IPS-20b (cell line): ENCODE data around the gene NFATC3.

Source experiments
- H3K27ac ChIP-seq: one replicate; pipeline ENCODE4 v1.5.1; 2013; ENCODE audit warnings: low read length
- H3K27me3 ChIP-seq: 2 replicates; pipeline ENCODE4 v1.6.1; 2013; ENCODE audit warnings: mild to moderate bottlenecking, low read length, inconsistent platforms; ENCODE audit not compliant: insufficient read depth
- H3K36me3 ChIP-seq: 2 replicates; pipeline ENCODE4 v1.6.1; 2013; ENCODE audit warnings: low read depth, mild to moderate bottlenecking, inconsistent platforms, low read length, moderate library complexity; ENCODE audit not compliant: insufficient read depth
- H3K4me1 ChIP-seq: 2 replicates; pipeline ENCODE4 v1.6.1; 2013; ENCODE audit warnings: mild to moderate bottlenecking, control low read depth, inconsistent platforms, low read length, moderate library complexity; ENCODE audit not compliant: insufficient read depth
- H3K4me3 ChIP-seq: 2 replicates; pipeline ENCODE4 v1.5.1; 2013; ENCODE audit warnings: mild to moderate bottlenecking, low read length, inconsistent platforms
- H3K9ac ChIP-seq: 2 replicates; pipeline ENCODE4 v1.6.1; 2013; ENCODE audit warnings: low read depth, mild to moderate bottlenecking, inconsistent platforms, low read length, moderate library complexity
- H3K9me3 ChIP-seq: 2 replicates; pipeline ENCODE4 v1.6.1; 2013; ENCODE audit warnings: mild to moderate bottlenecking, low read depth, low read length, inconsistent platforms; ENCODE audit not compliant: insufficient read depth

The NFATC3 gene

DNA sequence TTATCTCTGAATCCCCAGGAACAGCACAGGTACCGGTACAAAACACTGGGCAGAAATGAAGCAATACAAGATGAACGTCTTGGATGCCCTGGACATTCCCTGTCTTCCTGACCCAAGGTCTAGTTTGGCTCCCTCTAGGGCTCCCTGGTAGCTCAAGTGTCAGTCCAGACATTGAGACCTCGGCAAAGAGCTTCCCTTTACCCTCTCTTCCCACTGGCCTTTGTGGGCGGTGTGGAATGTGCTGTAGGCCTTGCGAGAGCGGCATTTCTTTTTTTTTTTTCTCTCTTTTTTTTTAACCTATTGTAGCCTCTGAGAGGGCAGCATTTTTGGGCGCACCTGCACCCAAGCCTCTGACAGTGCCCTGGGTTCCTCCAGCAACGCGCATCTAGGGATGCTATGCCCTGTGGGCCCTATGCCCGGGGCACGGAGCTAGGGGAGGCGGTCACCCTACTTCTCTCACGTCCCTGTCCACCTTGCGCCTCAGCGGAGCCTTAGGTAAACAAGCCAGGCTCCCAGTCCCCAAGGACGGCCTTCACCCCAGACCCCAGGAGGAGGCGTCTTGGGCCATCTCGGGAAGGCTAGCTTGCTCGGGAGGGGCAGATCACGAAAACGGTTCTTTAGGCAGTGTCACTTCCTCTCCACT is 1.2 kb upstream of the NFATC3 start:
- Histone ChIP-seq H3K4me1 (peaks cover 12% of the 10 kb centered on the region; the same call in 1 of the 2 replicates), H3K36me3 (peaks cover 3% of the 10 kb centered on the region; the same call in 1 of the 2 replicates), H3K27ac (peak overlapping the region; percentile 99), H3K9me3 (no peaks in the 10 kb centered on the region), H3K27me3 (no peaks in the 10 kb centered on the region), H3K9ac (peak overlapping the region; percentile 99; the same call in 1 of the 2 replicates), H3K4me3 (peak overlapping the region; percentile 96)

- Histone ChIP-seq H3K9me3 (no peaks in the 10 kb centered on the region), H3K36me3 (no peaks in the 10 kb centered on the region), H3K4me1 (peaks cover 12% of the 10 kb centered on the region; the same call in 1 of the 2 replicates), H3K4me3 (peak overlapping the region; percentile 96), H3K27ac (peak overlapping the region; percentile 99), H3K27me3 (no peaks in the 10 kb centered on the region), H3K9ac (peak overlapping the region; percentile 99)
These were observed 489 bp upstream of the NFATC3 start for GRCh38 chr16:68084504-68085258.

GRCh38 chr16:68086336-68086841 is 1.2 kb downstream of the NFATC3 start:
- Histone ChIP-seq H3K4me3 (peak overlapping the region; percentile 88), H3K9me3 (no peaks in the 10 kb centered on the region), H3K27me3 (no peaks in the 10 kb centered on the region), H3K36me3 (no peaks in the 10 kb centered on the region), H3K4me1 (peaks cover 12% of the 10 kb centered on the region; the same call in 1 of the 2 replicates), H3K27ac (no peak overlapping the region), H3K9ac (peak overlapping the region; percentile 81; the same call in 1 of the 2 replicates)

DNA sequence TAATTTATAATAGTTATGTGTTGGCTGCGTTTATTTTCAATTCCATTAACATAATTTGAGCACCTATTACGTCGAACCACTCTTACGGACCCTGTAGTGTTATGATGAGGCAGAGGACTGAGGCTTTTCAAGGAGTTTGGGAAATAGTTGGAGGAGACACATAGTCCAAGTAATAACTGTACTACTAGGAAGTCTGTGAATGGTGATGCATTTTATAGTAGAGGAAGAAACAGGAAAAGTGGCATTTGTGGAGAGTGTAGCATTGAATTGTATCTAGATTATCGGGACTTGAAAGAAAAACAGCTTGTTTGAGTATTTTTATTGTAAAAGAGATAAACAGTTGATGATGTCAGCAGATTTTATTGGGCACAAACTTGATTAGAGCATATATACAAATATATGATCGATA is 1.7 kb downstream of the NFATC3 start:
- Histone ChIP-seq H3K4me3 (peak overlapping the region; percentile 88), H3K36me3 (no peaks in the 10 kb centered on the region), H3K9ac (peak overlapping the region; percentile 81; the same call in 1 of the 2 replicates), H3K27ac (no peak overlapping the region), H3K4me1 (peaks cover 12% of the 10 kb centered on the region; the same call in 1 of the 2 replicates), H3K27me3 (no peaks in the 10 kb centered on the region), H3K9me3 (no peaks in the 10 kb centered on the region)

DNA sequence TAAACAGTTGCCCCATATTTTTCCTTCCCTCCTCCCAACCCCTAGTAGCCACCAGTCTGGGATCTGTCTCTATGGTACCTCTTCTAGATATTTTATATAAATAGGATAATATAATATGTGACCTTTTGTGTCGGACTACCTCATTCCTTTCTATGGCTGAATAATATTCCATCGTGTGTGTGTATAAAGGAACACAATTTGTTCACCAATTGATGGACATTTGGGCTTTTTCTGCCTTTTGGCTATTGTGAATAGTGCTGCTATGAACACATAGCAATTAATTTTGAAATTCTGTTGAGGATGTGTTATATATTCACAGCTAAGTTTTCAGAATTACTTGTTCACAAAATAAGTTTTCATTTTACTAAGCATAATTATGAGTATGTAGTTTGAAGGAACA is 2.5 kb downstream of the NFATC3 start:
- H3K4me1 ChIP-seq, result peaks cover 12% of the 10 kb centered on the region; the same call in 1 of the 2 replicates
- H3K27ac ChIP-seq, result no peak overlapping the region
- H3K4me3 ChIP-seq, result no peak overlapping the region
- H3K9ac ChIP-seq, result no peak overlapping the region
- no peaks in the 10 kb centered on the region for H3K27me3 ChIP-seq
- H3K36me3 ChIP-seq, result no peaks in the 10 kb centered on the region
- no peaks in the 10 kb centered on the region for H3K9me3 ChIP-seq

GRCh38 chr16:68088130-68088972 is 3.2 kb downstream of the NFATC3 start:
- Histone ChIP-seq H3K4me3 (no peak overlapping the region), H3K9ac (no peak overlapping the region), H3K4me1 (peaks cover 10% of the 10 kb centered on the region; the same call in 1 of the 2 replicates), H3K9me3 (no peaks in the 10 kb centered on the region), H3K36me3 (no peaks in the 10 kb centered on the region), H3K27me3 (no peaks in the 10 kb centered on the region), H3K27ac (no peak overlapping the region)

GRCh38 chr16:68089067-68089466 is 3.9 kb downstream of the NFATC3 start:
- Histone ChIP-seq H3K4me1 (peaks cover 7% of the 10 kb centered on the region; the same call in 1 of the 2 replicates), H3K27ac (no peak overlapping the region), H3K9me3 (no peaks in the 10 kb centered on the region), H3K27me3 (no peaks in the 10 kb centered on the region), H3K4me3 (no peak overlapping the region), H3K9ac (no peak overlapping the region), H3K36me3 (no peaks in the 10 kb centered on the region)

GRCh38 chr16:68090130-68090529 is 5.0 kb downstream of the NFATC3 start:
- Histone ChIP-seq H3K4me3 (no peak overlapping the region), H3K9ac (no peak overlapping the region), H3K4me1 (peaks cover 16% of the 10 kb centered on the region; the same call in 1 of the 2 replicates), H3K9me3 (no peaks in the 10 kb centered on the region), H3K27me3 (no peaks in the 10 kb centered on the region), H3K36me3 (no peaks in the 10 kb centered on the region), H3K27ac (no peak overlapping the region)

GRCh38 chr16:68090533-68090932 is 5.4 kb downstream of the NFATC3 start:
- Histone ChIP-seq H3K36me3 (no peaks in the 10 kb centered on the region), H3K9ac (no peak overlapping the region), H3K27ac (no peak overlapping the region), H3K9me3 (no peaks in the 10 kb centered on the region), H3K4me1 (peaks cover 17% of the 10 kb centered on the region; the same call in 1 of the 2 replicates), H3K27me3 (no peaks in the 10 kb centered on the region), H3K4me3 (no peak overlapping the region)

GRCh38 chr16:68091380-68092261 is 6.5 kb downstream of the NFATC3 start:
- peaks cover 19% of the 10 kb centered on the region; the same call in 1 of the 2 replicates for H3K4me1 ChIP-seq
- H3K9ac ChIP-seq, result no peak overlapping the region
- H3K4me3 ChIP-seq, result no peak overlapping the region
- H3K36me3 ChIP-seq, result no peaks in the 10 kb centered on the region
- H3K9me3 ChIP-seq, result no peaks in the 10 kb centered on the region
- no peaks in the 10 kb centered on the region for H3K27me3 ChIP-seq
- H3K27ac ChIP-seq, result no peak overlapping the region
